Endothelial cell of umbilical vein (primary cell): ENCODE results near the gene LNX2.

Source experiments
- JUN ChIP-seq: IDR thresholded peaks from 2 replicates; pipeline ENCODE4 v1.6.1; 2011; ENCODE audit warnings: borderline replicate concordance, low read depth; ENCODE audit not compliant: insufficient read length, insufficient read depth
- POLR2A ChIP-seq: IDR thresholded peaks from 2 replicates; pipeline ENCODE4 v1.6.1; 2012; ENCODE audit warnings: low read depth, mild to moderate bottlenecking, control low read depth, low read length
- POLR2AphosphoS5 ChIP-seq: IDR thresholded peaks from 2 replicates; pipeline ENCODE4 v1.6.1; 2012; ENCODE audit warnings: low read depth, mild to moderate bottlenecking, control low read depth, low read length, moderate library complexity; ENCODE audit not compliant: insufficient read depth
- TF ChIP-seq, protein P1 (sequence below), 2 donors: IDR thresholded peaks; 1 replicate in 1 of 2; 2 replicates in 1 of 2; pipeline ENCODE4 v1.5.1; 2011; ENCODE audit warnings: low read length in 2 of 2, mild to moderate bottlenecking in 2 of 2, moderate library complexity in 2 of 2, control low read depth in 1 of 2, inconsistent platforms in 1 of 2, low read depth in 1 of 2; ENCODE audit not compliant: insufficient read depth in 1 of 2; ENCODE audit errors: extremely low read depth in 1 of 2

- TF ChIP-seq, protein P1, sequence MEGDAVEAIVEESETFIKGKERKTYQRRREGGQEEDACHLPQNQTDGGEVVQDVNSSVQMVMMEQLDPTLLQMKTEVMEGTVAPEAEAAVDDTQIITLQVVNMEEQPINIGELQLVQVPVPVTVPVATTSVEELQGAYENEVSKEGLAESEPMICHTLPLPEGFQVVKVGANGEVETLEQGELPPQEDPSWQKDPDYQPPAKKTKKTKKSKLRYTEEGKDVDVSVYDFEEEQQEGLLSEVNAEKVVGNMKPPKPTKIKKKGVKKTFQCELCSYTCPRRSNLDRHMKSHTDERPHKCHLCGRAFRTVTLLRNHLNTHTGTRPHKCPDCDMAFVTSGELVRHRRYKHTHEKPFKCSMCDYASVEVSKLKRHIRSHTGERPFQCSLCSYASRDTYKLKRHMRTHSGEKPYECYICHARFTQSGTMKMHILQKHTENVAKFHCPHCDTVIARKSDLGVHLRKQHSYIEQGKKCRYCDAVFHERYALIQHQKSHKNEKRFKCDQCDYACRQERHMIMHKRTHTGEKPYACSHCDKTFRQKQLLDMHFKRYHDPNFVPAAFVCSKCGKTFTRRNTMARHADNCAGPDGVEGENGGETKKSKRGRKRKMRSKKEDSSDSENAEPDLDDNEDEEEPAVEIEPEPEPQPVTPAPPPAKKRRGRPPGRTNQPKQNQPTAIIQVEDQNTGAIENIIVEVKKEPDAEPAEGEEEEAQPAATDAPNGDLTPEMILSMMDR (IDR thresholded peaks at IDR 0.05; ENCODE audit: extremely low read depth in 1 of 2, insufficient read depth in 1 of 2, low read depth in 1 of 2, low read length in 2 of 2) = no peak
- TF ChIP-seq POLR2AphosphoS5 (no peak), POLR2A (no peak), JUN (no peak)
Observed at GRCh38 chr13:27524981-27525975, 95.1 kb downstream of the LNX2 start.
